Measurements from ENCODE around the gene CNPY1.

The CNPY1 gene

DNA sequence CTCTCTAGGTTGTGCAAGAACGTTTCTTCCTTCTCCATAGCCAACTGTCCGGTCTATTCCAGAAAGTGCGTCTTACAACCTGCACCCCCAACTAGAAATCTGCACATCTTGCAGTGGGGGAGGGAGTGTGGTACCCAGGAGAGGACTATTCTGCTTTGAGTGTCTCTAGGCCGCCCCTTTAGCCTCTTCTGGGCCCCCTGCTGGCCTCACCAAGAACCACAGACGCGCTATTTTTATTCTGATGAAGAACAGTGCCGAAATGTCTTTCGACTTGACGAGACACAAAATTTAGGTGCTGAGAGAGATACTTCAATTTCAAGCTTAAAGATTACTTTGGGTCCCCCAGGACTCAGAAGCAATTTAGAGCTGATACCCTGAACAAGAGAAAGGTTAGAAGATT is 1.0 kb downstream of the CNPY1 start:
- TF ChIP-seq, protein P1, sequence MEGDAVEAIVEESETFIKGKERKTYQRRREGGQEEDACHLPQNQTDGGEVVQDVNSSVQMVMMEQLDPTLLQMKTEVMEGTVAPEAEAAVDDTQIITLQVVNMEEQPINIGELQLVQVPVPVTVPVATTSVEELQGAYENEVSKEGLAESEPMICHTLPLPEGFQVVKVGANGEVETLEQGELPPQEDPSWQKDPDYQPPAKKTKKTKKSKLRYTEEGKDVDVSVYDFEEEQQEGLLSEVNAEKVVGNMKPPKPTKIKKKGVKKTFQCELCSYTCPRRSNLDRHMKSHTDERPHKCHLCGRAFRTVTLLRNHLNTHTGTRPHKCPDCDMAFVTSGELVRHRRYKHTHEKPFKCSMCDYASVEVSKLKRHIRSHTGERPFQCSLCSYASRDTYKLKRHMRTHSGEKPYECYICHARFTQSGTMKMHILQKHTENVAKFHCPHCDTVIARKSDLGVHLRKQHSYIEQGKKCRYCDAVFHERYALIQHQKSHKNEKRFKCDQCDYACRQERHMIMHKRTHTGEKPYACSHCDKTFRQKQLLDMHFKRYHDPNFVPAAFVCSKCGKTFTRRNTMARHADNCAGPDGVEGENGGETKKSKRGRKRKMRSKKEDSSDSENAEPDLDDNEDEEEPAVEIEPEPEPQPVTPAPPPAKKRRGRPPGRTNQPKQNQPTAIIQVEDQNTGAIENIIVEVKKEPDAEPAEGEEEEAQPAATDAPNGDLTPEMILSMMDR (conservative IDR thresholded peaks at IDR 0.05) = no peak
- TF ChIP-seq ZFX (IDR thresholded peaks at IDR 0.05) = no peak
- no peak overlapping the region for H3K27ac ChIP-seq

DNA sequence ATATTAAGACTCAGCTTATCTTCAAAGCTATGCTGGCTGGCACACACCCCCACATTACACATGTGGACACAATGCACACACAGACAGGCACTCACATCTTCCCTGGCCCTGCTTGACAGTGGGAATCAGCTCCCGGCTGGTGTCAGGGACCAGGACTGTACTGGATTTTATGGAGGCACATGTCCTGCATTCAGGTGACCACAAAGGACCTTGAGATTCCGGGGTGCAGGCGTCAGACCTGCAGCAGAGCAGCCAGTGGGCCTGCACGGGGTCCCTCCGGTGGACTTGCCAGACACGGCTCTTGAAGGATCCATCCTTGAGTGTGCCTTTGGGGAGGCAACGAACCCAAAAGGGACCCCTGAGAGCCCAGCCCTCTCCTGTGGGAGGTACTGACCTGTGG is 1.9 kb downstream of the CNPY1 start:
- no peak for TF ChIP-seq ZFX (IDR thresholded peaks at IDR 0.05)
- TF ChIP-seq, protein P1 (conservative IDR thresholded peaks at IDR 0.05) = no peak
- H3K27ac ChIP-seq = no peak overlapping the region

DNA sequence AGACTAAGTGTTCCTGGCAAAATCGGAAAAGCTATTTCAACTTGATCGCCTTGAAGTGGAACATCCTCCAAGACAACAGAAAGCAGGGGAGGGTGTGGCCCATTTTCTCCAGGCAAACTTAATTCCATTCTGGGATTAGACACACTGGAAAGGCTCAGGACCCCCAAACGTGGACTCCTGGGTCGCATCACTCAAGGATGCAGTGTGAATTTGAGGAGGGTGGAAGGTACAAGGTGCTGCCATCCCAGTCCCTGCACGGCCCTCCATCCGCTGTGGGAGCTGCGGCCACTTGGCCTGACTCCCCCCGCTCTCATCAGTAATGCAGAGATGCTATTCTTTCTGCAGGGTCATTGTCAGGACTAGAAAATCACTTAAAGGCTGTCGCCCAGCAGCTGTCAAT is 2.4 kb downstream of the CNPY1 start:
- no peak for TF ChIP-seq ZFX (IDR thresholded peaks at IDR 0.05)
- TF ChIP-seq, protein P1 (conservative IDR thresholded peaks at IDR 0.05) = no peak
- no peak overlapping the region for H3K27ac ChIP-seq

DNA sequence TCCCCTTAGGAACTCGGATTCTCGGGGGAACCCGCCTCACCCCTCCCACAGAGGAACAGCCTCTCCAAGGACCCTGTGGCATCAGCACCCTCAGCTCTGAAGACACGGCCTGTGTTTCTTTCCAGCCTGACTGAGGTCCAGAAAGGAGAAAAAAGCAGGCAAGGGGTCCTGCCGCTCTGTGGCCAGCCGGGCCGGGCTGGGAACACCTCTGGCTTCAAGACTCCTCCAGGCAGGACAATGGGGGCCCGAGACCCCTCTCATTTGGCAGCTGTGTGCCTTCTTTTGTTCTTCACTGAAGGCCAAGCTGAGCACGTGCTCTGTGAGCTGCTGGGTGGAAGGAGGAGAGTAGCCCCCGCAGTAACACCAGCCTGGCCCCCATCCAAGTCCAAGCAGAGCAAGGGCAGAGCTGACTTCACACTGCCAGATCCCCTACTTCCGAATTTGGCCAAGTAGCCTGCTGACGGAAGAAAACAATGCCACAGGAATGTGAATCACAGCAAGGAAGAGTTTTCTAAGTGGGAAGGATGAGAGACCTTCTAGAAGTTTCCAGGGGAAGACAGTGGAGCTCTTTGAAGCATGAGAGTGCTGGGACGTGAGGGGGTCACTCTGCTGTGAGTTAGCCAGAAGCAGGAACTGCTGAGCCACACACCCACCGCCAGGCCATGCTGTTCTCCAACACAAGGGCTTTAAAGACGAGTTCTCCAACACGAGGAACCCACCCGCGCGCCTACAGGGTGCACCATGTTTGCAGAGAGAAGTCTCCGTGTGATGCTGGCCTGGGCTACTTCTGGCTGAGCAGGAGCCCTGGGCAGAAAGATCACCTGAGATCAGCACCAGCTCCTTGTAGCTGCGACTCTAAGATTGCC is 3.1 kb downstream of the CNPY1 start:
- H3K27ac ChIP-seq = no peak overlapping the region
- TF ChIP-seq ZFX (IDR thresholded peaks at IDR 0.05) = no peak
- TF ChIP-seq, protein P1 (conservative IDR thresholded peaks at IDR 0.05) = no peak

DNA sequence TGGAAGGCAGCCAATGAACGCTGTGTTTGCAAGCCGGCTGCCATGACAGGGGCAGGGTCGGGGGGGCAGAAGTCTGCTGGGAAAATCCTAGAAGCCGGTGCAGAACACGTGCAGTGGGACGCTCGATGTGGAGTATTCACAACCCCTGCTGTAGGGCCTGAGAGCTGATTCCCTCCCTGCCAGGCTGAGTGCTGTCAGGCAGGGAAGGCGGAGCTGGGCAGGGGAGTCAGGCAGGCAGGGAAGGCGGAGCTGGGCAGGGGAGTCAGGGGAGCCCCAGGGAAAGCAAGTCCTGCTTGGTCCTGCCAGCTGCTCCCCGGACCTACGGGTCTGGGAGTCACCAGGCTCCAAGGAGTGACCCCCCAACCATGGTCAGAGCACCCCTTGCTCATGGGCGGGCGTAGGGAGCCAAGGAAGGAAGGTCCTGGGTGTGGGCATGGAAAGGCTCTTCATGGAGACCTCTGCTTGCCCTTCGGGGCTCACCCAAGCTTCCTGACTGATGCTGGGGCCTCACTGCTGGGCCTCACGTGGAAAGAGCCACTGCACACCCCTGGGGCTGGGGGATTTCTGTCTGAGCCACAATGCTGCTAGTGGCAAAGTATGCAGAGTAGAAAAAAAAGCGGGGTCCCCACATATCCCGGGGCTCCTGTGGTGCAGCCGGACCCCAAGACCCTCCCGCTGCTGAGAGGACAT is 4.2 kb downstream of the CNPY1 start:
- no peak for TF ChIP-seq ZFX (IDR thresholded peaks at IDR 0.05)
- TF ChIP-seq, protein P1 (conservative IDR thresholded peaks at IDR 0.05) = no peak
- no peak overlapping the region for H3K27ac ChIP-seq

DNA sequence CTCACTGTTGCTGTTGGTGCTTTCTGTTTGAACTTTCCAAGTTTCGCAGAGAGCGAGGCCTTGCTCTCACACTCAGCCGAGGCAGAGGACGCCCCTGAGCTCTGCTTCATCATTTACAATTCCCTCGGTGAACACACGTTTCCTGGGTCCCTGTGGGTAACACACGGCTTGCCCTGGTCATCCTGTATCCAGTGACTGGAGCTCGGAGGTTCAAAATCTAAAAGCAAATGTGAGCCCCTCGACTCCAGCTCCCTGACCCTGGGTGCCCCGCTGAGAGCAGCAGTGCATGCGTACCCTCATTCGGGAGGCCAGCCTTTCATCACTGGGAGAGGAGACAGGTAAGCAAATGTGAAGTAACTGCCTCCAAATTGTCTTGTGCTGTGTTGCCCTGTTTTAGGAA is 5.8 kb downstream of the CNPY1 start:
- no peak overlapping the region for H3K27ac ChIP-seq

More for the DNA sequence above, 5.8 kb downstream of the CNPY1 start:
- TF ChIP-seq ZFX (IDR thresholded peaks at IDR 0.05) = no peak
- TF ChIP-seq, protein P1 (conservative IDR thresholded peaks at IDR 0.05) = no peak

Data from C4-2B (cell line).